ENCODE measurements around the gene PPARA.
A peak's percentile ranks its signal among the peaks of the same experiment; 100 is the strongest.

The PPARA gene

GRCh38 chr22:46120420-46120737 lies 29.9 kb upstream of the PPARA start:
- DNase-seq (ENCODE audit: extremely low read depth, low read depth): no peak
- no peak for TF ChIP-seq CTCF (IDR thresholded peaks at IDR 0.05; ENCODE audit: low read depth, low read length)

GRCh38 chr22:46121079-46121478 lies 29.2 kb upstream of the PPARA start:
- DNase-seq (ENCODE audit: extremely low read depth, low read depth): no peak
- TF ChIP-seq CTCF (IDR thresholded peaks at IDR 0.05; ENCODE audit: low read depth, low read length): no peak

GRCh38 chr22:46121523-46122287 lies 28.6 kb upstream of the PPARA start:
- no peak for DNase-seq (ENCODE audit: extremely low read depth, low read depth)
- TF ChIP-seq CTCF (IDR thresholded peaks at IDR 0.05; ENCODE audit: low read depth, low read length): no peak

- TF ChIP-seq CTCF (IDR thresholded peaks at IDR 0.05; ENCODE audit: low read depth, low read length): peak; percentile 83
Observed at GRCh38 chr22:46122511-46122971, 27.8 kb upstream of the PPARA start.

GRCh38 chr22:46122980-46123693 lies 27.2 kb upstream of the PPARA start:
- no peak for TF ChIP-seq CTCF (IDR thresholded peaks at IDR 0.05; ENCODE audit: low read depth, low read length)
- no peak for DNase-seq (ENCODE audit: extremely low read depth, low read depth)

More at GRCh38 chr22:46122511-46122971, 27.8 kb upstream of the PPARA start:
- DNase-seq (ENCODE audit: extremely low read depth, low read depth): no peak

GRCh38 chr22:46123694-46124382 lies 26.5 kb upstream of the PPARA start:
- TF ChIP-seq CTCF (IDR thresholded peaks at IDR 0.05; ENCODE audit: low read depth, low read length): no peak

More at GRCh38 chr22:46123694-46124382, 26.5 kb upstream of the PPARA start:
- no peak for DNase-seq (ENCODE audit: extremely low read depth, low read depth)

Measured in AG09319 (cell line).